Common myeloid progenitor, CD34-positive (primary cell): ENCODE results near the gene MSANTD2.
A peak's percentile ranks its signal among the peaks of the same experiment; 100 is the strongest.

Experiments
- CTCF ChIA-PET: fragments of 350-600 bp; sonication (Branson Sonifier 250); formaldehyde crosslinking; loops from one replicate; lab custom pipeline; 2021; ENCODE audit warnings: antibody characterized with exemption; lab: Charles Lee
- POLR2A ChIA-PET: fragments of 350-600 bp; sonication (Branson Sonifier 250); formaldehyde crosslinking; loops from one replicate; lab custom pipeline; 2021; ENCODE audit warnings: antibody characterized with exemption; lab: Charles Lee
- DNase-seq, 3 donors: peaks; one replicate each; pipeline versions ENCODE4 v3.0.0 to v3.0.0-alpha.2; 2013
- H3K27ac ChIP-seq, 2 experiments: 1 replicate in 1 of 2; 2 replicates in 1 of 2; pipeline ENCODE4 v1.7.0; 2013; ENCODE audit warnings: inconsistent platforms in 2 of 2, low read length in 2 of 2, mild to moderate bottlenecking in 2 of 2, low read depth in 1 of 2, moderate library complexity in 1 of 2; ENCODE audit not compliant: severe bottlenecking in 2 of 2, insufficient read depth in 1 of 2, poor library complexity in 1 of 2
- H3K27me3 ChIP-seq, 5 experiments: replicated peaks in 2 of 5; 1 replicate in 3 of 5; 2 replicates in 2 of 5; pipeline versions ENCODE4 v1.6.1 to v1.7.0; 2013; ENCODE audit warnings: low read length in 4 of 5, mild to moderate bottlenecking in 2 of 5, moderate library complexity in 2 of 5, inconsistent platforms in 1 of 5; ENCODE audit not compliant: insufficient read depth in 5 of 5, control insufficient read depth in 4 of 5
- H3K36me3 ChIP-seq, 4 experiments: 1 replicate in 2 of 4; 2 replicates in 2 of 4; pipeline versions ENCODE4 v1.6.1 to v1.7.0; 2013; ENCODE audit warnings: low read length in 3 of 4, control low read depth in 1 of 4, mild to moderate bottlenecking in 1 of 4; ENCODE audit not compliant: control insufficient read depth in 4 of 4, insufficient read depth in 4 of 4
- H3K4me1 ChIP-seq, 4 experiments: 1 replicate in 3 of 4; 2 replicates in 1 of 4; pipeline versions ENCODE4 v1.6.1 to v1.7.1; 2013; ENCODE audit warnings: low read length in 3 of 4, mild to moderate bottlenecking in 3 of 4, control low read depth in 1 of 4, inconsistent platforms in 1 of 4, moderate library complexity in 1 of 4; ENCODE audit not compliant: control insufficient read depth in 4 of 4, insufficient read depth in 4 of 4; ENCODE audit errors: control extremely low read depth in 1 of 4
- H3K4me3 ChIP-seq, 7 experiments: 1 replicate in 4 of 7; 2 replicates in 3 of 7; pipeline versions ENCODE4 v1.5.1 to v1.7.0; 2013; ENCODE audit warnings: mild to moderate bottlenecking in 7 of 7, low read length in 6 of 7, moderate library complexity in 6 of 7, inconsistent platforms in 2 of 7, low read depth in 2 of 7, control low read depth in 1 of 7; ENCODE audit not compliant: insufficient read depth in 4 of 7, control insufficient read depth in 1 of 7; ENCODE audit errors: extremely low read depth in 1 of 7
- H3K9me3 ChIP-seq, 5 experiments: 1 replicate in 4 of 5; 2 replicates in 1 of 5; pipeline versions ENCODE4 v1.6.1 to v1.7.1; 2013; ENCODE audit warnings: low read length in 4 of 5, mild to moderate bottlenecking in 2 of 5, inconsistent platforms in 1 of 5, low read depth in 1 of 5, moderate library complexity in 1 of 5; ENCODE audit not compliant: control insufficient read depth in 4 of 5, insufficient read depth in 2 of 5; ENCODE audit errors: control extremely low read depth in 1 of 5
- WGBS: methylation state at CpG from one replicate; pipeline ENCODE4 v1.1.5; 2013; ENCODE audit not compliant: insufficient coverage; 5-methylcytosine and 5-hydroxymethylcytosine counted together

The MSANTD2 gene

GRCh38 chr11:124756033-124756752 lies 44.0 kb downstream of the MSANTD2 start:
- no peak for DNase-seq
- Histone ChIP-seq H3K27ac (no peak overlapping the region), H3K9me3 (no peaks in the 10 kb centered on the region), H3K4me1 (peaks cover 1 to 54% (median 48%) of the 10 kb centered on the region in 4 experiments), H3K36me3 (peaks cover 3 to 8% (median 4%) of the 10 kb centered on the region in 4 experiments), H3K4me3 (no peak overlapping the region), H3K27me3 (no peaks in the 10 kb centered on the region)
- POLR2A ChIA-PET, result no interaction called here
- 100% methylated on average over 6 of the region's 9 CpGs for WGBS
- CTCF ChIA-PET, result interaction anchor here (1.4 to 14.9 kb wide), 5 partner anchors 10 to 112 kb away, joined by 3 to 205 read pairs (median 7); partner anchors contain the start of gene NRGN

GRCh38 chr11:124754710-124755109 lies 45.5 kb downstream of the MSANTD2 start:
- Histone ChIP-seq H3K4me1 (peaks cover 1 to 40% (median 34%) of the 10 kb centered on the region in 4 experiments), H3K27ac (no peak overlapping the region), H3K36me3 (peaks cover 3 to 8% (median 4%) of the 10 kb centered on the region in 4 experiments), H3K27me3 (no peaks in the 10 kb centered on the region), H3K4me3 (no peak overlapping the region), H3K9me3 (no peaks in the 10 kb centered on the region)
- no peak for DNase-seq
- CTCF ChIA-PET, result interaction anchor here (2.3 to 14.9 kb wide), 4 partner anchors 8 to 112 kb away, joined by 7 to 205 read pairs (median 28); partner anchors contain the start of genes ESAM and NRGN
- POLR2A ChIA-PET, result interaction anchor here (1.1 kb wide), 1 partner anchor 18 kb away, joined by 3 read pairs; no protein-coding TSS in a partner anchor
- WGBS, result 87% methylated on average over 3 of the region's 6 CpGs

- peaks cover 1 to 36% (median 30%) of the 10 kb centered on the region in 4 experiments for H3K4me1 ChIP-seq
- WGBS, result 94% methylated on average over 2 of the region's 4 CpGs
- ChIA-PET POLR2A (interaction anchor here (1.1 kb wide), 1 partner anchor 17 kb away, joined by 3 read pairs; no protein-coding TSS in a partner anchor), CTCF (interaction anchor here (1.6 to 14.9 kb wide), 3 partner anchors 8 to 110 kb away, joined by 7 to 205 read pairs (median 22); partner anchors contain the start of genes ESAM and NRGN)
- no peaks in the 10 kb centered on the region for H3K9me3 ChIP-seq
- peaks cover 3 to 8% (median 4%) of the 10 kb centered on the region in 4 experiments for H3K36me3 ChIP-seq
- no peak overlapping the region for H3K4me3 ChIP-seq
- no peaks in the 10 kb centered on the region for H3K27me3 ChIP-seq
- DNase-seq, result no peak
- no peak overlapping the region for H3K27ac ChIP-seq
These were observed 45.9 kb downstream of the MSANTD2 start for GRCh38 chr11:124754309-124754708.

- Histone ChIP-seq H3K4me1 (peaks cover 0 to 35% (median 24%) of the 10 kb centered on the region in 4 experiments), H3K36me3 (peaks cover 3 to 8% (median 4%) of the 10 kb centered on the region in 4 experiments), H3K4me3 (no peak overlapping the region), H3K9me3 (no peaks in the 10 kb centered on the region), H3K27ac (no peak overlapping the region), H3K27me3 (no peaks in the 10 kb centered on the region)
- ChIA-PET POLR2A (interaction anchor here (1.1 kb wide), 1 partner anchor 17 kb away, joined by 3 read pairs; no protein-coding TSS in a partner anchor), CTCF (interaction anchor here (1.2 to 14.9 kb wide), 5 partner anchors 9 to 109 kb away, joined by 3 to 205 read pairs (median 7); partner anchors contain the start of genes ESAM and NRGN)
- no peak for DNase-seq
- 100% methylated on average over 3 of the region's 7 CpGs for WGBS
These were observed 46.6 kb downstream of the MSANTD2 start for GRCh38 chr11:124753624-124754023.

- Histone ChIP-seq H3K4me1 (peaks cover 0 to 34% (median 21%) of the 10 kb centered on the region in 4 experiments), H3K27ac (no peak overlapping the region), H3K4me3 (no peak overlapping the region), H3K27me3 (no peaks in the 10 kb centered on the region), H3K9me3 (no peaks in the 10 kb centered on the region), H3K36me3 (peaks cover 3 to 8% (median 4%) of the 10 kb centered on the region in 4 experiments)
- DNase-seq, result no peak
- CTCF ChIA-PET, result interaction anchor here (0.9 to 14.9 kb wide), 7 partner anchors 9 to 113 kb away, joined by 3 to 205 read pairs (median 7); partner anchors contain the start of genes ESAM and NRGN
- POLR2A ChIA-PET, result no interaction called here
These were observed 47.0 kb downstream of the MSANTD2 start for GRCh38 chr11:124753205-124753604.

- ChIA-PET CTCF (interaction anchor here (0.9 to 14.9 kb wide), 10 partner anchors 9 to 113 kb away, joined by 3 to 205 read pairs (median 3); partner anchors contain the start of genes ESAM and NRGN), POLR2A (interaction anchor here (0.6 kb wide), 1 partner anchor 82 kb away, joined by 3 read pairs; no protein-coding TSS in a partner anchor)
- Histone ChIP-seq H3K36me3 (peaks cover 3 to 8% (median 4%) of the 10 kb centered on the region in 4 experiments), H3K9me3 (no peaks in the 10 kb centered on the region), H3K27me3 (no peaks in the 10 kb centered on the region), H3K4me3 (peak overlapping the region in 1 of 7 experiments; percentile 34), H3K4me1 (peaks cover 0 to 28% (median 15%) of the 10 kb centered on the region in 4 experiments), H3K27ac (no peak overlapping the region)
- DNase-seq, result peak in 2 of 3 donors; percentile 23 to 37
- WGBS, result 43% methylated on average over 10 of the region's 10 CpGs
These were observed 47.6 kb downstream of the MSANTD2 start for GRCh38 chr11:124752471-124753102.
